IMR-90 (cell line): Measurements from ENCODE around the gene GPC6. TPM values are rescaled to one million over a fixed set of nuclear protein-coding genes. Genes with fewer than 3 reads are reported as not detected.

Experiments
- ATAC-seq: fragments of 200-7000 bp; cut with Tn5 transposase; 2 replicates; pipeline ENCODE4 v1.9.1; 2020; ENCODE audit warnings: low read depth, mild to moderate bottlenecking, moderate library complexity
- BruUV-seq: library from RNA; stranded (reverse); fragments of 400-500 nt; replicated peaks from 2 replicates; lab custom pipeline; 2021; lab: Mats Ljungman, UMichigan
- CTCF ChIA-PET: fragments of 300-600 bp; formaldehyde crosslinking; extraction: SDS; loops from one replicate; lab custom pipeline; 2021; ENCODE audit warnings: antibody characterized with exemption; lab: Yijun Ruan, JAX
- POLR2A ChIA-PET: fragments of 300-600 bp; sonication (Branson Sonifier 250); formaldehyde crosslinking; loops from one replicate; lab custom pipeline; 2022; ENCODE audit warnings: antibody characterized with exemption; ENCODE audit not compliant: unreplicated experiment; lab: Charles Lee
- DNase-seq: peaks from one replicate; pipeline ENCODE4 v3.0.0; 2013
- H2AFZ ChIP-seq: replicated peaks from 2 replicates; pipeline ENCODE3; 2013; ENCODE audit warnings: low read length, mild to moderate bottlenecking; ENCODE audit not compliant: poor library complexity
- H2AK5ac ChIP-seq: 2 replicates; pipeline ENCODE4 v1.6.1; 2013; ENCODE audit warnings: low read depth, low read length, inconsistent platforms
- H2AK9ac ChIP-seq: replicated peaks from 2 replicates; pipeline ENCODE3; 2013; ENCODE audit warnings: mild to moderate bottlenecking, low read depth, low read length, moderate library complexity; ENCODE audit not compliant: poor library complexity
- H2BK120ac ChIP-seq: 2 replicates; pipeline ENCODE4 v1.6.1; 2013; ENCODE audit warnings: low read depth, low read length, inconsistent platforms
- H2BK15ac ChIP-seq: 3 replicates; pipeline ENCODE4 v1.6.1; 2013; ENCODE audit warnings: low read depth, low read length, inconsistent platforms
- H2BK20ac ChIP-seq: 2 replicates; pipeline ENCODE4 v1.6.1; 2013; ENCODE audit warnings: low read depth, mild to moderate bottlenecking, inconsistent platforms, low read length, moderate library complexity
- H2BK5ac ChIP-seq: 2 replicates; pipeline ENCODE4 v1.6.1; 2013; ENCODE audit warnings: mild to moderate bottlenecking, low read depth, low read length, inconsistent platforms; ENCODE audit not compliant: poor library complexity, severe bottlenecking
- H3K14ac ChIP-seq: replicated peaks from 2 replicates; pipeline ENCODE4 v1.6.1; 2013; ENCODE audit warnings: low read depth, low read length, inconsistent platforms
- H3K18ac ChIP-seq: 2 replicates; pipeline ENCODE4 v1.6.1; 2013; ENCODE audit warnings: low read depth, low read length, control low read depth
- H3K23ac ChIP-seq: 2 replicates; pipeline ENCODE4 v1.6.1; 2013; ENCODE audit warnings: low read depth, low read length, inconsistent platforms
- H3K27ac ChIP-seq: 2 replicates; pipeline ENCODE4 v1.5.1; 2013; ENCODE audit warnings: mild to moderate bottlenecking, control low read depth, low read length; ENCODE audit not compliant: insufficient read depth
- H3K27me3 ChIP-seq: 2 replicates; pipeline ENCODE4 v1.6.1; 2013; ENCODE audit warnings: low read length; ENCODE audit not compliant: control insufficient read depth, insufficient read depth
- H3K36me3 ChIP-seq: 2 replicates; pipeline ENCODE4 v1.6.1; 2013; ENCODE audit warnings: low read length, mixed read lengths; ENCODE audit not compliant: control insufficient read depth, insufficient read depth
- H3K4ac ChIP-seq: 2 replicates; pipeline ENCODE4 v1.6.1; 2013; ENCODE audit warnings: low read depth, low read length, inconsistent platforms
- H3K4me1 ChIP-seq: 2 replicates; pipeline ENCODE4 v1.6.1; 2013; ENCODE audit warnings: low read length, mixed read lengths; ENCODE audit not compliant: control insufficient read depth, insufficient read depth
- H3K4me2 ChIP-seq: 2 replicates; pipeline ENCODE4 v1.6.1; 2013; ENCODE audit warnings: low read depth, mild to moderate bottlenecking, control low read depth, low read length, moderate library complexity
- H3K4me3 ChIP-seq: 2 replicates; pipeline ENCODE4 v1.5.1; 2013; ENCODE audit warnings: low read depth, mild to moderate bottlenecking, control low read depth, low read length, moderate library complexity; ENCODE audit not compliant: insufficient read depth
- H3K56ac ChIP-seq: 2 replicates; pipeline ENCODE4 v1.6.1; 2013; ENCODE audit warnings: low read length, inconsistent platforms; ENCODE audit not compliant: insufficient read depth; ENCODE audit errors: extremely low read depth
- H3K79me1 ChIP-seq, 2 experiments: 2 replicates each; pipeline ENCODE4 v1.6.1; 2013; ENCODE audit warnings: low read length in 2 of 2, inconsistent platforms in 1 of 2, low read depth in 1 of 2
- H3K9ac ChIP-seq: 2 replicates; pipeline ENCODE4 v1.6.1; 2013; ENCODE audit warnings: low read depth, low read length, control low read depth
- H3K9me1 ChIP-seq: 2 replicates; pipeline ENCODE4 v1.6.1; 2013; ENCODE audit warnings: low read length, inconsistent platforms; ENCODE audit not compliant: insufficient read depth
- H3K9me3 ChIP-seq: 2 replicates; pipeline ENCODE4 v1.6.1; 2013; ENCODE audit warnings: low read length; ENCODE audit not compliant: control insufficient read depth, insufficient read depth
- H4K20me1 ChIP-seq: 2 replicates; pipeline ENCODE4 v1.6.1; 2013; ENCODE audit warnings: low read length, inconsistent platforms; ENCODE audit not compliant: insufficient read depth
- H4K5ac ChIP-seq: 2 replicates; pipeline ENCODE4 v1.6.1; 2013; ENCODE audit warnings: mild to moderate bottlenecking, low read depth, low read length, control low read depth
- H4K8ac ChIP-seq, 2 experiments: 2 replicates each; pipeline ENCODE4 v1.6.1; 2013; ENCODE audit warnings: low read depth in 2 of 2, low read length in 2 of 2, control low read depth in 1 of 2, inconsistent platforms in 1 of 2
- H4K91ac ChIP-seq: 2 replicates; pipeline ENCODE4 v1.6.1; 2013; ENCODE audit warnings: low read depth, low read length, inconsistent platforms; ENCODE audit not compliant: insufficient read depth
- BHLHE40 ChIP-seq: fragments of 150-350 bp; IDR thresholded peaks from 2 replicates; pipeline ENCODE4 v1.6.1; 2016; ENCODE audit warnings: mild to moderate bottlenecking, low read depth, low read length
- CHD1 ChIP-seq: IDR thresholded peaks from 2 replicates; pipeline ENCODE4 v1.6.1; 2012; ENCODE audit warnings: low read depth, low read length, improper control_type of control experiment
- MXI1 ChIP-seq: IDR thresholded peaks from 2 replicates; pipeline ENCODE4 v1.6.1; 2012; ENCODE audit warnings: low read depth, mild to moderate bottlenecking, low read length, moderate library complexity, borderline replicate concordance
- SMC3 ChIP-seq: fragments of 150-350 bp; IDR thresholded peaks from 2 replicates; pipeline ENCODE4 v1.6.1; 2016; ENCODE audit warnings: low read depth, mild to moderate bottlenecking, antibody characterized with exemption, low read length, moderate library complexity
- WGBS, 2 experiments: methylation state at CpG; one replicate each; pipeline versions ENCODE4 v1.1.5 to v1.1.7; 2013; ENCODE audit warnings: missing lambda C conversion rate in 2 of 2; ENCODE audit not compliant: insufficient read length in 1 of 2; ENCODE audit errors: extremely low coverage in 2 of 2; 5-methylcytosine and 5-hydroxymethylcytosine counted together
- dilution Hi-C: fragments of 300-500 bp; cut with HindIII; formaldehyde crosslinking; loops from one replicate; pipeline ENCODE4 v1.14.3; 2018; ENCODE audit warnings: low sequenced_read_pairs; ENCODE audit not compliant: unreplicated experiment
- in situ Hi-C: fragments of 300-500 bp; cut with MboI; formaldehyde crosslinking; loops from 3 replicates; pipeline ENCODE4 v1.14.3; 2019; ENCODE audit warnings: low sequenced_read_pairs, inconsistent platforms, mixed read lengths
- intact Hi-C: fragments of 100-400 bp; cut with micrococcal nuclease; formaldehyde crosslinking; loops from 2 replicates; pipeline ENCODE4 v1.10.0; 2022
- polyA plus RNA-seq, 3 experiments: library from polyadenylated mRNA; depleted of rRNA; stranded (reverse); fragments of >200 nt; gene quantifications; 2 replicates each; pipeline ENCODE4 v1.2.3, GENCODE V29; 2012; ENCODE audit warnings: low replicate concordance in 1 of 3
- total RNA-seq: library from RNA; depleted of rRNA; stranded (reverse); fragments of >200 nt; gene quantifications from 2 replicates; pipeline ENCODE4 v1.2.3, GENCODE V29; 2012
- TF ChIP-seq, protein P1 (sequence below): fragments of 150-350 bp; IDR thresholded peaks from 2 replicates; pipeline ENCODE4 v1.6.1; 2016; ENCODE audit warnings: low read depth, mild to moderate bottlenecking, low read length, moderate library complexity, borderline replicate concordance

GPC6 gene
- total and polyA plus RNA-seq, 2 of the 4 experiments (the other 2 are of a cell fraction): 14.9 to 39.4 TPM

DNA sequence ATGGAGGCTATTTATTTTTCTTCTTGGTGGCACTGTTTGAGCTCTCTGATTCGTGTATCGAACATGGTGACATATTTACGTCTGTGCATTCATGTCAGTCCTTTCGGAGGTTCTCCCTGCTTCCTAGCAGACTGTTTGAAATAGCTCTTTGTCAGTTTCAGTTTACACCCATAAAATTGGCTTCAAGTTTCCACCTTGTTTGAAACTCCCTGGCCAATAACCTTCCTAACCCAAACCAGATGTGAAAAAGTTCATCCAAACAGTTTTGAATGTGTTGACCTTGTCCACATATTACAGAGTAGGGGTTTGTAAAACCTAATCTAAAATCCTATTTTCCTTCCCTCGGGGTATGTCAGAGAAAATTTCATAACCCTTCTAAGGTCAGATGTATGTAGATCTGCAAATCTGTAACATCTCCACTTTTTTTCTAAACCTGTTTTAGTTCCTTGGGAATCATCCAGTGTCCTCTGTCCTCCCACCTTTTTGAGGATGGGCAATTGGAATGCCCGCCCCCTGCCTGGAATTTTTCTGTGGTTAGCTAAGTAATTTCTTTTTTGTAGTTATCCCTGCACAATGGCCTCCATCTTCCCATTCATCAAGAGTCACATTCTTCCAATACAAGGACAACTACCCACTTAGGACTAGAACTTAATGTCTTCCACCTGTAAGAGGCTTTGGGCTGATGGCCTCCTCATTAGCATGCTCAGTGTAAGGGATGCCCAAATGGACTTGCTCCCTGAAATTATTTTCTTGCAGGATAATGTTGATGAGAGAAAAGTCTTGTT is 499.8 kb downstream of the GPC6 start:
- no peak for TF ChIP-seq BHLHE40
- no peak for TF ChIP-seq MXI1
- TF ChIP-seq CHD1: no peak
- no peak for TF ChIP-seq SMC3
- TF ChIP-seq, protein P1, sequence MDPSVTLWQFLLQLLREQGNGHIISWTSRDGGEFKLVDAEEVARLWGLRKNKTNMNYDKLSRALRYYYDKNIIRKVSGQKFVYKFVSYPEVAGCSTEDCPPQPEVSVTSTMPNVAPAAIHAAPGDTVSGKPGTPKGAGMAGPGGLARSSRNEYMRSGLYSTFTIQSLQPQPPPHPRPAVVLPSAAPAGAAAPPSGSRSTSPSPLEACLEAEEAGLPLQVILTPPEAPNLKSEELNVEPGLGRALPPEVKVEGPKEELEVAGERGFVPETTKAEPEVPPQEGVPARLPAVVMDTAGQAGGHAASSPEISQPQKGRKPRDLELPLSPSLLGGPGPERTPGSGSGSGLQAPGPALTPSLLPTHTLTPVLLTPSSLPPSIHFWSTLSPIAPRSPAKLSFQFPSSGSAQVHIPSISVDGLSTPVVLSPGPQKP: no peak
- CTCF ChIA-PET: interaction anchor here (1.5 kb wide), 1 partner anchor 11 kb away, joined by 3 read pairs; no protein-coding TSS in a partner anchor
- POLR2A ChIA-PET: no interaction called here
- no peaks in the 10 kb centered on the region for H3K9me3 ChIP-seq
- peak overlapping the region; percentile 68; the same call in 1 of the 2 replicates for H4K91ac ChIP-seq
- peak overlapping the region; percentile 68 for H2AK5ac ChIP-seq
- H2BK5ac ChIP-seq: peak overlapping the region; percentile 74
- no peak overlapping the region for H2AK9ac ChIP-seq
- peak overlapping the region; percentile 48; the same call in 1 of the 3 replicates for H2BK15ac ChIP-seq
- H3K18ac ChIP-seq: peak overlapping the region; percentile 94
- dilution Hi-C loops: no loop called here
- H2BK120ac ChIP-seq: peak overlapping the region; percentile 80
- peaks cover 17% of the 10 kb centered on the region for H3K4me1 ChIP-seq
- peak overlapping the region; percentile 82 for H3K14ac ChIP-seq
- peak overlapping the region; percentile 83 for H2BK20ac ChIP-seq
- H2AFZ ChIP-seq: no peak overlapping the region
- WGBS, 2 experiments: no CpG with 5 or more reads among the region's 6 CpGs
- no peak overlapping the region for H3K9ac ChIP-seq
- H3K4me3 ChIP-seq: no peak overlapping the region
- ATAC-seq (no peak), DNase-seq (no peak)
- no peaks in the 10 kb centered on the region for H3K36me3 ChIP-seq
- intact Hi-C loops: no loop called here
- no peaks in the 10 kb centered on the region for H4K20me1 ChIP-seq
- H3K79me1 ChIP-seq: peaks cover 0 to 3% of the 10 kb centered on the region in 2 experiments; a peak in 2 of 4 replicates
- H3K4me2 ChIP-seq: peak overlapping the region; percentile 68; the same call in 1 of the 2 replicates
- peak overlapping the region; percentile 20; the same call in 1 of the 2 replicates for H3K56ac ChIP-seq
- H3K23ac ChIP-seq: peak overlapping the region; percentile 76
- peak overlapping the region in 1 of 2 experiments; percentile 56; a peak in 2 of 4 replicates for H4K8ac ChIP-seq
- no peaks in the 10 kb centered on the region for H3K27me3 ChIP-seq
- BruUV-seq: no TSS peak
- H3K9me1 ChIP-seq: peaks cover 11% of the 10 kb centered on the region
- peak overlapping the region; percentile 81; the same call in 1 of the 2 replicates for H4K5ac ChIP-seq
- peak overlapping the region; percentile 68 for H3K4ac ChIP-seq
- in situ Hi-C loops: no loop called here
- peak overlapping the region; percentile 45; the same call in 1 of the 2 replicates for H3K27ac ChIP-seq
